Spleen (tissue), 7 donors: ENCODE data around the gene TRPC4AP.
"Not testable (repeated sequence)": the region's sequence is repeated elsewhere in the genome, so short reads cannot be mapped to it uniquely, and the experiment has no call there.

Experiments used
- POLR2A ChIP-seq, 3 donors: fragments of 450-650 bp; IDR thresholded peaks; one replicate each; pipeline ENCODE4 v1.5.1; 2017; ENCODE audit warnings: antibody characterized with exemption in 3 of 3, mild to moderate bottlenecking in 1 of 3
- POLR2AphosphoS5 ChIP-seq, 3 donors: sonication (generic); formaldehyde crosslinking; IDR thresholded peaks; one replicate each; pipeline ENCODE4 v1.5.1; 2017; ENCODE audit warnings: antibody characterized with exemption in 3 of 3
- TF ChIP-seq, protein P1 (sequence below), 11 experiments: fragments of 200-600 bp in 7 of 11; fragments of 450-650 bp in 4 of 11; sonication (generic) in 4 of 11; IDR thresholded peaks in 8 of 11; conservative IDR thresholded peaks in 3 of 11; 1 replicate in 7 of 11; 2 replicates in 4 of 11; pipeline versions ENCODE4 v1.4.0 to v1.8.0; 2016 to 2021; ENCODE audit warnings: antibody characterized with exemption in 11 of 11, inconsistent platforms in 4 of 11, mild to moderate bottlenecking in 1 of 11
- donor health status: DM: no; HTN: no; CAD: no; lungs with moderate emphysema.
- donor health status: DM: no; HTN: no; CAD: no.
- donor health status: DM: no; HTN: no; CAD: no.

- TF ChIP-seq, protein P1, sequence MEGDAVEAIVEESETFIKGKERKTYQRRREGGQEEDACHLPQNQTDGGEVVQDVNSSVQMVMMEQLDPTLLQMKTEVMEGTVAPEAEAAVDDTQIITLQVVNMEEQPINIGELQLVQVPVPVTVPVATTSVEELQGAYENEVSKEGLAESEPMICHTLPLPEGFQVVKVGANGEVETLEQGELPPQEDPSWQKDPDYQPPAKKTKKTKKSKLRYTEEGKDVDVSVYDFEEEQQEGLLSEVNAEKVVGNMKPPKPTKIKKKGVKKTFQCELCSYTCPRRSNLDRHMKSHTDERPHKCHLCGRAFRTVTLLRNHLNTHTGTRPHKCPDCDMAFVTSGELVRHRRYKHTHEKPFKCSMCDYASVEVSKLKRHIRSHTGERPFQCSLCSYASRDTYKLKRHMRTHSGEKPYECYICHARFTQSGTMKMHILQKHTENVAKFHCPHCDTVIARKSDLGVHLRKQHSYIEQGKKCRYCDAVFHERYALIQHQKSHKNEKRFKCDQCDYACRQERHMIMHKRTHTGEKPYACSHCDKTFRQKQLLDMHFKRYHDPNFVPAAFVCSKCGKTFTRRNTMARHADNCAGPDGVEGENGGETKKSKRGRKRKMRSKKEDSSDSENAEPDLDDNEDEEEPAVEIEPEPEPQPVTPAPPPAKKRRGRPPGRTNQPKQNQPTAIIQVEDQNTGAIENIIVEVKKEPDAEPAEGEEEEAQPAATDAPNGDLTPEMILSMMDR (IDR thresholded peaks at IDR 0.05 in 8 of 11, conservative IDR thresholded peaks at IDR 0.05 in 3 of 11) = not testable (repeated sequence)
- TF ChIP-seq POLR2A, POLR2AphosphoS5 (IDR thresholded peaks at IDR 0.05): not testable (repeated sequence)
These were observed 12.3 kb downstream of the TRPC4AP start for GRCh38 chr20:35080348-35080642.
